Measurements from ENCODE around the gene AVPR1B.

The AVPR1B gene

GRCh38 chr1:206111271-206111927, 5.8 kb downstream of the AVPR1B start:
- DNase-seq = no peak

DNA sequence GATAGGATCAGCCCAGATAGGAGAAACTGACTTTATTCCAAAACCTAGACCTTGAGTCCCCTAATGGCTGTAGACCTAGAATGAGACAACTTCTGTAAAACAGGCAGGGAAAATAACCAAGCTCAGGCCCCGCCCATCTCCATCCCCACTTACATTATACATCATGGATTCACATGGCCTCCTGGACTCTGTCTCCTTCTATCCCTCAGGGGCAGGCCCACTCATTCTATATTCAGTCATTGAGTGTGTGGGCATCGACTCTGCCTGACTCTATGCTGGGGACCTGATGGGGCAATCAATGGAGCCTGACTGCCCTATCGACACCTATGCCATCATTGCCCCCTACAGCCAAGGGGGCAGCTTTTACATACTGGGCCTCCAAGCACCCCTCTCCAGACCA, 6.4 kb downstream of the AVPR1B start:
- no peak for DNase-seq

GRCh38 chr1:206110161-206110560, 7.0 kb downstream of the AVPR1B start:
- DNase-seq = no peak

- no peak for DNase-seq
These were observed 7.5 kb downstream of the AVPR1B start for GRCh38 chr1:206109718-206110117.

GRCh38 chr1:206108635-206109034, 8.6 kb downstream of the AVPR1B start:
- no peak for DNase-seq

DNA sequence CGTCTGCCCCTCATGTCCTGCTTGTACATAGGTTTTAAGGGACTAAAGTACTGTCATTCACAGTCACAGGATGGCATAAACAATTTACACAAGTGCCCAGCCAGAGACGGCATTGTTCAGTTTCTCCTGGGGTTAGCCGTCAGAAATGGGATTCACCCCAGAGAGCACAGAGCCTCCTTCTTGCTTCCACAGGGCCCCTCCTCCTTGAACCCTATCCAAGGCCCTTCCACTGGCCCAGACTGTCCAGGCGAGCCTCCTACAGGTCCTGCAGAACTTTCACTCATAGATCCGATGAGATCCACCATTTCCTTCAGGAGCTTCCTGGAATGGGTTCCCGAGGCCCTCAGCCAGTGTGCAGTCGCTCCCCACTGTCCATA, 10.0 kb downstream of the AVPR1B start:
- no peak for DNase-seq

GRCh38 chr1:206106328-206107167, 10.6 kb downstream of the AVPR1B start:
- DNase-seq = peak; percentile 85

GRCh38 chr1:206105464-206105995, 11.7 kb downstream of the AVPR1B start:
- no peak for DNase-seq

GRCh38 chr1:206103979-206104378, 13.2 kb downstream of the AVPR1B start:
- DNase-seq = no peak

DNA sequence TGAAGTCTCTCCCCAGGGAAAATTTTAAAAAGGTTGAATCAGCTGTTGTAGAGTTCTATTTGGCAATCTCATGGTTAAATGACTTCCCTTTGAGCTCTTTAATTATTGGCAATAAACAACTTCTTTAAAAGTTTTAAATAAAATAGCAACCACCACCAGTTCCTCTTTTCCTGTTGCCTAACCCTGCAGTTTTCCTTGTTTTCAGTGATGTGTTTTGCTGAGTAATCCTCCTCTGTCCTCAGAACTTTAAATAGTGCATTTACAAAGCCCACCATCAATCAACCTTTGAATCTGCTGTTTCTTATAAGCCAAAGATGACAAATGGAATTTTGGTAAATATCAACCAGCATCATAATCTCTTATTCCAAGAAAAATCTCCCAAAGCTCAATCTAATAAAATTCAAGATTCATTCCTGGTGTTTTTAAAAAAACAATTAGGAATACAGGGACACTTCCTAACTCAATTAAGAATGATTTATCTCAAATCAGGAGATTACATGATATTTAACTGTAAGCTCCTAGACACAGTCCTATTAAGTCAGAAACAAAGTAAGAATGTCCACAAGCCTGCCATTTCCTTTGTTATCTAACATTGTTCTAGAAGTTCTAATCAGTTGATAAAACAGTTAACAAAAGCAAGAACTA, 14.8 kb downstream of the AVPR1B start:
- DNase-seq = no peak

DNA sequence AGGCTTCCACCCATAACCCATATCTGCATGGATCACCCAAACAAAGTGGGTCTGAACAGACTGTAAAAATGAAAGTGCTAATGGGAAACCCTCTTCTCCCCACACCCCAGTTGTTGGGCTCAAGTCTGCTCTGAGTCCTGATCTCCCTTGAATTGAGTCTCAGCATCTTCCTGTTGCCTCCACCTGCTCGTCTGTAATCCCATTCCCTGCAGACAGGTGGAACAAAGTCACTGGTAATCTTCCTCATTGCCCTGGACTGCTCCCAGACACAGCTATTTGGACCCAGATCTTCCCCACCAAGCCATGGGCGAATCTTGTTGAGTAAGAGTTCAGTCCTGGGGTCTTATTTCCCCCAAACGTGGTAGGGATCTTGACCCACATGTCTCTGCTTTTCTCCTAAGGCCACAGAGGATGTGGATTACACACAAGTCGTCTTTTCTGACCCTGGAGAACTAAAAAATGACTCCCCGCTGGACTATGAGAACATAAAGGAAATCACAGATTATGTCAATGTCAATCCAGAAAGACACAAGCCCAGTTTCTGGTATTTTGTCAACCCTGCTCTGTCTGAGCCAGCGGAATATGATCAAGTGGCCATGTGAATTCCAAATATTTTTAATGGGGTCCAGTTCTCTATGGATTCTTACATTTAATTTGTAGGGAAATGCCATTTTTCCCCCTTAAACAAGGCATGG, 15.7 kb downstream of the AVPR1B start:
- no peak for DNase-seq

GRCh38 chr1:206100226-206100815, 16.9 kb downstream of the AVPR1B start:
- DNase-seq = no peak

- DNase-seq = no peak
These were observed 18.8 kb downstream of the AVPR1B start for GRCh38 chr1:206098242-206098919.

DNA sequence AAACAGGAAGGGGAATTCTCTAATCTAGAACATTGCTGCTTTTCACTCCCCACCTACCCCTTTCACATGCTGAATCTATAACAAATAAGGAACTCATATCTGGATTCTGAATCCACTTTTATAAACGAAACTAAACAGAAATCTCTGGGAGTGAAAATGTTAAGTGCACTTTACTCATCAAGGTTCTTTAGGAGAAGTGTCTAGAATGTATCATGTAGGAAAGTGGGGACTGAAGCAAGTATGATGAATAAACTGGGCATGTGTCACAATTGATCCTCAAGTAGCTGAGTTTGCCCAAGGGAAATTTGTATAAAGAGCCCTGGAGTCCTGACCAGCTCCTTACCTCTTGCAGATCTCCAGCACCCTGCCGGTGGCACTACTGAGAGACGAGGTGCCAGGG, 19.8 kb downstream of the AVPR1B start:
- DNase-seq = no peak

DNA sequence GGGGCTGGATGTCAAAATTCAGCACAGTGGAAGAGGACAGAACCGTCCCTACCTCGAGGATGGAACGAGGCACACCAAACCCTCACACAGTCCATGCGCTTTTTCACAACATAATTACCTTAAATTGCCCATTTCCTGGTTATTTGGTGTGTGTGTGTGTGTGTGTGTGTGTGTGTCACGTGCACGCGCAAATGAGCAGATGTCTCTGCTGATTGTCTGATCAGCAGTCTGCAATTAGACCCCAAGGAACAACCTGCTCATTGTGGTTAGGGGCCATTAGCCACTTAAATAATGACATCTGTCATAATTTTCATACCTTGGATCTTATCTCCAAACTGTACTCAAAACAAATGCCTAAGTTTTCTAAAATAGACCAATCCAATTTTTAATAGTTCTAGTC, 23.2 kb downstream of the AVPR1B start:
- DNase-seq = no peak

GRCh38 chr1:206089341-206089740, 27.8 kb downstream of the AVPR1B start:
- no peak for DNase-seq

DNA sequence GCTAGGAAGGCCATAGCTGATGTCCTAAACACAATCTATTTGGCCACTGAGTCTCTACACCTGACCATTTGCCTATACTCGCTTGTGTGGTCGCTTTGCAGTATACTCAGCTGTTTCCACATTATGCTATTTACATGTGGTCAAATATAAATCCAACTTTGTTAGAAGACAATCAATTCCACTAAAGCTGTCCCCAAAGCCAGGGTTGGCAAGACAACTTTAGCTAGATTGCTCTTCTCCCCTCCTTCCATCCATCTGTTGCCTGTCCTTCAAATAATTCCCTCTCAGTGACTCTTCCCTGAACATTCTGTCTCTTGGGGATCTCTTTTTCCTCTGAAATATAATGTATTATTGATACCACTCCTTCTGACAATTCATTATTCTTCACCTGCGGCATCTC, 30.1 kb downstream of the AVPR1B start:
- no peak for DNase-seq

DNA sequence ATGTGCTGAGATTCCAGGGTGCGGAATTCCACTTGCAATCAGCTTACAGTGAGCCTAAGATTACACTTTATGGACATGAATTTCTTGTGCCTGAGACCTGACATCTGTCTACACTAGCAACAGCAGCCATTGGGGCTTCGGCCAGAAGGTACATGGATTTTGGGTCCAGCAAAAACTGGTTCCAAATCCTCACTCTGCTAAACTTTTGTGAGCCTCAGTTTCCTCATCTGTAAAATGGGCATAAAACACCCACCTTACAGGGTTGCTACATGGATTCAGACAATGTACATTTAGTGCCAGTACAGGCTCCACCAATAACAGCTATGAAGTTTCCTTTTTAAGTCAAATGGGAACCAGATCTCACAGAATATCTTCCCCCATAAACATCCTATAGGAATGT, 33.4 kb downstream of the AVPR1B start:
- DNase-seq = no peak

- DNase-seq = no peak
These were observed 34.1 kb downstream of the AVPR1B start for GRCh38 chr1:206082831-206083695.

DNA sequence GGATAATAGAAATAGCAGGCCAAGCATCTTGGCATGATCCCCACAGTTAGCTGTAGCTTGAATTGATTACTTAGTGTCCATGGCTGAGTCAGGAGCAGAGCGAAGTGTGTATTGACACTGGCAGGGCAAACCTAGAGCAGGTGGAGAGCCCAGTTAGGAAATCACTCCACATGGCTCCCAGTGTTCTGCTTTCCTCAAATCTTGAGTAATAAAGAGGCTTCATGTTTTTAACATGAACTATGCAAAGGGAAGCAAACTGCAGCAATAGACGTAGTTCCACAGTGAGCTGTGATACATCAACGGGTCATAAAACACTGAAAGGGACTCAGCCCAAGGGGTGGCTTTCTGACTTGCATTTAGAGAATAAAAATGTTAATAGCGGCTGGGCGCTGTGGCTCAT, 35.3 kb downstream of the AVPR1B start:
- no peak for DNase-seq

Data from stimulated activated CD4-positive, alpha-beta T cell treated with anti-CD3 and anti-CD28 coated beads, Interleukin-4, amount 100 ng/mL, for 24 hours (primary cell).